Stomach smooth muscle (tissue), 2 donors: ENCODE results near the gene BMP2.

ENCODE experiments used
- H3K27ac ChIP-seq: one replicate; pipeline ENCODE4 v1.7.0; 2013; ENCODE audit warnings: mild to moderate bottlenecking, low read length, inconsistent platforms
- H3K27me3 ChIP-seq, 2 donors: one replicate each; pipeline ENCODE4 v1.7.0; 2013; ENCODE audit warnings: low read length in 2 of 2; ENCODE audit not compliant: insufficient read depth in 2 of 2, control insufficient read depth in 1 of 2
- H3K36me3 ChIP-seq, 2 donors: one replicate each; pipeline ENCODE4 v1.7.0; 2013; ENCODE audit warnings: low read length in 2 of 2; ENCODE audit not compliant: control insufficient read depth in 2 of 2, insufficient read depth in 2 of 2
- H3K4me1 ChIP-seq: one replicate; pipeline ENCODE4 v1.7.0; 2013; ENCODE audit warnings: low read length; ENCODE audit not compliant: control insufficient read depth, insufficient read depth
- H3K4me3 ChIP-seq, 2 donors: one replicate each; pipeline ENCODE4 v1.7.0; 2013; ENCODE audit warnings: low read length in 2 of 2
- H3K9ac ChIP-seq, 2 donors: one replicate each; pipeline ENCODE4 v1.7.0; 2013; ENCODE audit warnings: low read length in 2 of 2, mild to moderate bottlenecking in 1 of 2
- H3K9me3 ChIP-seq, 2 donors: one replicate each; pipeline ENCODE4 v1.7.0; 2013; ENCODE audit warnings: low read length in 2 of 2; ENCODE audit not compliant: control insufficient read depth in 2 of 2
- donor health status: healthy.
- donor health status: Pancreatic carcinoma.

The BMP2 gene

DNA sequence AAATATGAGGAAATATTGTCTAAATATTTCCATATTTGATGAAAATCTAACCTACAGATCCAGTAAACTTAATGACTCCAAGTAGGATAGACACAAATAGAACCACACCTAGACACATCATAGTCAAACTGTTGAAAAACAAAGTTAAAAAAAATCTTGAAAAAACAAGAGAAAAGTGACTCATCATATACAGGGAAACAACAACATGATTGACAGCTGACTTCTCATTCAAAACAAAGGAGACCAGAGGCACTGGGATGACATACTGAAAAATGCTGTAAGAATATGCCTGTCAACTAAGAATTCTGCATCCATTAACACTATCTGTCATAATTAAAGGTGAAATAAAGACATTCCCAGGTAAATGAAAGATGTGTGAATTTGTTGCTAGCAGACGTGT, 38.8 kb downstream of the BMP2 start:
- no peaks in the 10 kb centered on the region for H3K36me3 ChIP-seq
- H3K9me3 ChIP-seq, result no peaks in the 10 kb centered on the region
- no peak overlapping the region for H3K9ac ChIP-seq
- H3K4me3 ChIP-seq, result no peak overlapping the region
- H3K27ac ChIP-seq, result no peak overlapping the region
- H3K27me3 ChIP-seq, result no peaks in the 10 kb centered on the region
- no peaks in the 10 kb centered on the region for H3K4me1 ChIP-seq

DNA sequence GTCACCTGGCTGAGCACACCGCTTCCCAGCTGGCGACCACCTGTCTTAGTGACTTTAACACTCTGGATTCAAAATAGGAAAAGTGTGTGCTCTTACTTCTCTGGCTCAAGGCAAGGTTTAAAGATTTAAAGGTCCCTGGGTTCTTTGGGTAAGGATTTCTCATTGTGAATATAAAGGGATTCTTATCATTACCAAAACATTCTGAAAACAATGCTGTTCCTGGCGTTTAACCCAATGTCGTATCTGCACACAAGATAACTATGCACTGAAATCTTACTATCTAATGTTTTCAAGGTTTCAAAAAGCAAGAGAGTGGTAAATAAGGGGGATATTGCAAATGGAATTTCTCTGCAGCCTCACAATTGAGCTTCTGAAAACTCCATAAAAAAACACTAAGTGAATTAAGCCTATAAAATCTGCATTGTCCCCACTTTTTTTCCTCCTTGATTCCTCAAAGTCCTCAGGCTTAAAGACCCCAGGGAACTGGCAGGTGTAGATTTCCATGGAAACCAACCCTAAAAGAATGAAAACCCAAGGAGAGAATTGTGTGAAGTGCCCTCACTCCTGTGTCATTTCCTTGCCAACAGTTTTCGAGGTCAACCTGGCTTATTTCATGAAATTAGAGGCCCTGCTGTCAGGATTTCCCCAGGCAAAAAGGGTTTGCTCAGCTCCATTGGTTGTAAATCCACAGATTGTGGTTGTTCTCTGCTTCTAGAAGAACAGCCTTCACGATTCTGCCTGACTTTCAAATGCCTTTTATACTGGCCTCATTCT, 44.0 kb downstream of the BMP2 start:
- Histone ChIP-seq H3K9ac (no peak overlapping the region), H3K27me3 (peaks cover 0 to 2% of the 10 kb centered on the region in 2 donors), H3K27ac (no peak overlapping the region), H3K4me1 (no peaks in the 10 kb centered on the region), H3K9me3 (no peaks in the 10 kb centered on the region), H3K4me3 (no peak overlapping the region), H3K36me3 (no peaks in the 10 kb centered on the region)

DNA sequence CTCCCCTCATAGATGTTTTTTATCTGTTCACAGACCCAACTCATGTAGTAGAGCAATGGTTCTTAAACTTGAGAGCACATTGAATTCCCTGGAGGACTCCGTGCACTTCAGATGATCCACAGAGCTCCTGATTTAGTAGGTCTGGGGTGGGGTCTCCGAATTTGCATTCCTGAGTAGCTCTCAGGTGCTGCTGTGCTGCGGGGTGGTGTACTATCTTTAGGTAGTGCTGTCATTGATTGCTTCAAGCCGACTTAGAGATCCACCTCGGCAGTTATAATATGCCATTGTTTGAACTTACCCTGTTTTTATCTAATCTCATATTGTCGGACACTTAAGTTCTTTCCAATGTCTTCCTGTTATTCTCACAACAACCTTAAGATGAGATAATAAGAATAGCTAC, 45.0 kb downstream of the BMP2 start:
- no peak overlapping the region for H3K27ac ChIP-seq
- peaks cover 0 to 2% of the 10 kb centered on the region in 2 donors for H3K27me3 ChIP-seq
- H3K4me1 ChIP-seq, result no peaks in the 10 kb centered on the region
- H3K9ac ChIP-seq, result no peak overlapping the region
- no peak overlapping the region for H3K4me3 ChIP-seq
- H3K36me3 ChIP-seq, result no peaks in the 10 kb centered on the region
- no peaks in the 10 kb centered on the region for H3K9me3 ChIP-seq

GRCh38 chr20:6814945-6815344, 47.5 kb downstream of the BMP2 start:
- Histone ChIP-seq H3K4me3 (no peak overlapping the region), H3K27ac (no peak overlapping the region), H3K27me3 (peaks cover 0 to 2% of the 10 kb centered on the region in 2 donors), H3K9ac (no peak overlapping the region), H3K9me3 (no peaks in the 10 kb centered on the region), H3K36me3 (no peaks in the 10 kb centered on the region), H3K4me1 (no peaks in the 10 kb centered on the region)

DNA sequence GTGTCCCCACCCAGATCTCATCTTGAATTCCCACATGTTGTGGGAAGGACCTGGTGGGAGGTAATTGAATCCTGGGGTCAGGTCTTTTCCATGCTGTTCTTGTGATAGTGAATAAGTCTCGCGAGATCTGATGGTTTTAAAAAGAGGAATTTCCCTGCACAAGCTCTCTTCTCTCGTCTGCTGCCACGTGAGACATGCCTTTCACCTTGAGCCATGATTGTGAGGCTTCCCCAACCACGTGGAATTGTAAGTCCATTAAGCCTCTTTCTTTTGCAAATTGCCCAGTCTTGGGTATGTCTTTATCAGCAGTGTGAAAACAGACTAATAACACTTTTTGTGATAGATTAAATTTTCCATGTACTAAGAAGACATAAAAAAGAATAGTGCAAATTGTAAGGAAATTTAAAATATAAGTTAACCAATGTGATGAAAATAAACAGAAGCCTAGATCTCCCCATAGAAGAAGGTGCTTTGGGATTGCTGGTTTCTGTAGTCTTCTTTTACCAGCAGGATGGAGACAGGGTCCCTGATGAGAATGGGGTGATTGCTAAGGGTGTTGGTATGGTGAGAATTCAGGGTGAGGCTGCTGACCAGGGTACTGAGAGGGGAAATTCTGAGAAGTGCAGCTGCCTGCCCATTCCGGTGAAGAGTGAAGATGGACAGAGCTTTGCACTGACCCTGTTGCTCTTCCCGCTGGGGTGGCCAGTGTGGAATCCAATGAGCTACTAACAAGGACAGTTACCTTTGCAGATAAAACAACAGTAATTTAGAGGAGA, 50.7 kb downstream of the BMP2 start:
- no peak overlapping the region for H3K9ac ChIP-seq
- H3K27me3 ChIP-seq, result peaks cover 0 to 2% of the 10 kb centered on the region in 2 donors
- no peak overlapping the region for H3K27ac ChIP-seq
- no peak overlapping the region for H3K4me3 ChIP-seq
- H3K4me1 ChIP-seq, result no peaks in the 10 kb centered on the region
- no peaks in the 10 kb centered on the region for H3K9me3 ChIP-seq
- no peaks in the 10 kb centered on the region for H3K36me3 ChIP-seq

GRCh38 chr20:6819599-6819998, 52.1 kb downstream of the BMP2 start:
- no peak overlapping the region for H3K9ac ChIP-seq
- H3K9me3 ChIP-seq, result no peaks in the 10 kb centered on the region
- H3K27me3 ChIP-seq, result peaks cover 0 to under 1% of the 10 kb centered on the region in 2 donors
- no peaks in the 10 kb centered on the region for H3K4me1 ChIP-seq
- H3K36me3 ChIP-seq, result no peaks in the 10 kb centered on the region
- H3K27ac ChIP-seq, result no peak overlapping the region
- no peak overlapping the region for H3K4me3 ChIP-seq

- Histone ChIP-seq H3K36me3 (no peaks in the 10 kb centered on the region), H3K4me1 (no peaks in the 10 kb centered on the region), H3K27ac (no peak overlapping the region), H3K9me3 (no peaks in the 10 kb centered on the region), H3K4me3 (no peak overlapping the region), H3K27me3 (no peaks in the 10 kb centered on the region), H3K9ac (no peak overlapping the region)
Measured at GRCh38 chr20:6824401-6824800, 56.9 kb downstream of the BMP2 start.

DNA sequence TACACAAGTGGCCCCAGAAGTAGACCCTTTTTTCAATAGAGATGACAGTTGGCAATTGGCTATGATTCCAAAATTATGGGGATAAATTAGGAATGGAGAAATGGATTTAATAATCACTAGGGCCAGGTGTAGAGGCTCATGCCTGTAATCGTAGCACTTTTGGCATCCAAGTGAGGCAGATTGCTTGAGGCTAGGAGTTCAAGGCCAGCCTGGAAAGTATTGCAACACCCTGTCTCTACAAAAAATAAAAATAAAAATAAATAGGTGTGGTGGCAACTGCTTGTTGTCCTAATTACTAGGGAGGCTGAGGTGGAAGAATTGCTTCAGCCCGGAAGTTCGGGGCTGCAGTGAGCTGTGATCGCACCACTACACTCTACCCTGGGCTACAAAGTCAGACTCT, 60.0 kb downstream of the BMP2 start:
- Histone ChIP-seq H3K4me1 (no peaks in the 10 kb centered on the region), H3K27me3 (no peaks in the 10 kb centered on the region), H3K36me3 (no peaks in the 10 kb centered on the region), H3K27ac (no peak overlapping the region), H3K4me3 (no peak overlapping the region), H3K9me3 (no peaks in the 10 kb centered on the region), H3K9ac (no peak overlapping the region)

GRCh38 chr20:6828794-6829423, 61.4 kb downstream of the BMP2 start:
- Histone ChIP-seq H3K4me3 (no peak overlapping the region), H3K9me3 (no peaks in the 10 kb centered on the region), H3K36me3 (no peaks in the 10 kb centered on the region), H3K9ac (no peak overlapping the region), H3K27me3 (no peaks in the 10 kb centered on the region), H3K4me1 (no peaks in the 10 kb centered on the region), H3K27ac (no peak overlapping the region)

- Histone ChIP-seq H3K9me3 (no peaks in the 10 kb centered on the region), H3K9ac (no peak overlapping the region), H3K27ac (no peak overlapping the region), H3K4me3 (no peak overlapping the region), H3K4me1 (no peaks in the 10 kb centered on the region), H3K27me3 (no peaks in the 10 kb centered on the region), H3K36me3 (no peaks in the 10 kb centered on the region)
Measured at GRCh38 chr20:6829510-6830116, 62.1 kb downstream of the BMP2 start.
